ENCODE measurements around the gene GSTA1.
A peak's percentile ranks its signal among the peaks of the same experiment; 100 is the strongest.
"Not testable (repeated sequence)": the region's sequence is repeated elsewhere in the genome, so short reads cannot be mapped to it uniquely, and the experiment has no call there.

Gene GSTA1

GRCh38 chr6:52803668-52804255 is at the start of gene GSTA1:
Gene GSTA1, minus strand, starts transcription at chr6:52803816. Its CDS starts 4,549 bp downstream, at chr6:52799267.
- not testable (repeated sequence) for H3K27ac ChIP-seq

- TF ChIP-seq ZFX (IDR thresholded peaks at IDR 0.05) (no peak), CTCF (conservative IDR thresholded peaks at IDR 0.05) (no peak)
- no peak overlapping the region for H3K27ac ChIP-seq
Measured at GRCh38 chr6:52849137-52849536, 45.5 kb upstream of the GSTA1 start.

- 0 out of 2 replicates have a peak, but pooled peaks have one; percentile 3 for TF ChIP-seq CTCF (conservative IDR thresholded peaks at IDR 0.05)
- TF ChIP-seq ZFX (IDR thresholded peaks at IDR 0.05) = no peak
- H3K27ac ChIP-seq = no peak overlapping the region
Measured at GRCh38 chr6:52846002-52846401, 42.4 kb upstream of the GSTA1 start.

GRCh38 chr6:52843605-52844004 is 40.0 kb upstream of the GSTA1 start:
- no peak overlapping the region for H3K27ac ChIP-seq
- no peak for TF ChIP-seq CTCF (conservative IDR thresholded peaks at IDR 0.05)

- TF ChIP-seq CTCF (conservative IDR thresholded peaks at IDR 0.05) (no peak), ZFX (IDR thresholded peaks at IDR 0.05) (no peak)
- no peak within 1 kb of the TSS for H3K27ac ChIP-seq
Measured at GRCh38 chr6:52840763-52841585, 37.4 kb upstream of the GSTA1 start, which contains the start of gene GSTA5. Gene GSTA5, minus strand, starts transcription at chr6:52840813.

GRCh38 chr6:52839124-52840055 is 35.8 kb upstream of the GSTA1 start:
- H3K27ac ChIP-seq = no peak overlapping the region
- TF ChIP-seq ZFX (IDR thresholded peaks at IDR 0.05) (no peak), CTCF (conservative IDR thresholded peaks at IDR 0.05) (peak; percentile 90)

- no peak for TF ChIP-seq CTCF (conservative IDR thresholded peaks at IDR 0.05)
- no peak for TF ChIP-seq ZFX (IDR thresholded peaks at IDR 0.05)
- H3K27ac ChIP-seq = no peak overlapping the region
Measured at GRCh38 chr6:52834481-52834880, 30.9 kb upstream of the GSTA1 start.

- H3K27ac ChIP-seq = not testable (repeated sequence)
Measured at GRCh38 chr6:52830869-52831268, 27.3 kb upstream of the GSTA1 start.
